ENCODE data around the gene RGS3.
"Not testable (repeated sequence)": the region's sequence is repeated elsewhere in the genome, so short reads cannot be mapped to it uniquely, and the experiment has no call there.

RGS3 gene

GRCh38 chr9:113467183-113467582 lies 3.7 kb downstream of the RGS3 start:
- DNase-seq, result no peak

- no peak for DNase-seq
These were observed 5.4 kb downstream of the RGS3 start for GRCh38 chr9:113468716-113469448.

- no peak for DNase-seq
These were observed 7.6 kb downstream of the RGS3 start for GRCh38 chr9:113471143-113471542.

- no peak for DNase-seq
These were observed 8.0 kb downstream of the RGS3 start for GRCh38 chr9:113471566-113471965.

- no peak for DNase-seq
These were observed 8.7 kb downstream of the RGS3 start for GRCh38 chr9:113472199-113472598.

- no peak for DNase-seq
These were observed 11.0 kb downstream of the RGS3 start for GRCh38 chr9:113474360-113475028.

GRCh38 chr9:113475031-113475430 lies 11.5 kb downstream of the RGS3 start:
- no peak for DNase-seq

GRCh38 chr9:113475992-113476391 lies 12.5 kb downstream of the RGS3 start:
- no peak for DNase-seq

GRCh38 chr9:113476511-113476916 lies 13.0 kb downstream of the RGS3 start:
- DNase-seq, result no peak

GRCh38 chr9:113477058-113477457 lies 13.5 kb downstream of the RGS3 start:
- DNase-seq, result no peak

GRCh38 chr9:113477661-113478060 lies 14.1 kb downstream of the RGS3 start:
- DNase-seq, result no peak

GRCh38 chr9:113479174-113479621 lies 15.7 kb downstream of the RGS3 start:
- peak; percentile 14 for DNase-seq

- DNase-seq, result no peak
These were observed 17.1 kb downstream of the RGS3 start for GRCh38 chr9:113480612-113481011.

GRCh38 chr9:113481176-113481787 lies 17.8 kb downstream of the RGS3 start:
- DNase-seq, result no peak

- no peak for DNase-seq
These were observed 18.8 kb downstream of the RGS3 start for GRCh38 chr9:113482341-113482740.

GRCh38 chr9:113482991-113483675 lies 19.6 kb downstream of the RGS3 start:
- DNase-seq, result no peak

GRCh38 chr9:113483676-113484257 lies 20.2 kb downstream of the RGS3 start:
- no peak for DNase-seq

- no peak for DNase-seq
These were observed 20.8 kb downstream of the RGS3 start for GRCh38 chr9:113484258-113484730.

GRCh38 chr9:113485761-113486115 lies 22.2 kb downstream of the RGS3 start:
- no peak for DNase-seq

GRCh38 chr9:113486327-113486726 lies 22.8 kb downstream of the RGS3 start:
- no peak for DNase-seq

- no peak for DNase-seq
These were observed 24.5 kb downstream of the RGS3 start for GRCh38 chr9:113488071-113488470.

- DNase-seq, result no peak
These were observed 25.0 kb downstream of the RGS3 start for GRCh38 chr9:113488490-113488889.

- not testable (repeated sequence) for DNase-seq
These were observed 27.6 kb downstream of the RGS3 start for GRCh38 chr9:113491147-113491546.
